ENCODE data around the gene CD200. TPM values are rescaled to one million over a fixed set of nuclear protein-coding genes. Genes with fewer than 3 reads are reported as not detected.

Gene CD200
- total RNA-seq, 1 donor from 2014 or later: 67.0 TPM

- peaks cover 5% of the 10 kb centered on the region for H3K4me1 Mint-ChIP-seq
- H3K36me3 Mint-ChIP-seq (ENCODE audit: low read depth): peaks cover 5% of the 10 kb centered on the region
- H3K9me3 Mint-ChIP-seq: peaks cover 11% of the 10 kb centered on the region
- no peak for TF ChIP-seq CTCF (conservative IDR thresholded peaks at IDR 0.05)
- no peak overlapping the region for H3K27ac Mint-ChIP-seq (ENCODE audit: unreplicated experiment)
- no peak overlapping the region for H3K4me3 Mint-ChIP-seq
- no peak for DNase-seq (ENCODE audit: low read depth, low spot score)
- no peaks in the 10 kb centered on the region for H3K27me3 Mint-ChIP-seq (ENCODE audit: low read depth)
Measured at GRCh38 chr3:112407888-112408702, 75.1 kb downstream of the CD200 start.

GRCh38 chr3:112409041-112409440 is 76.1 kb downstream of the CD200 start:
- H3K27me3 Mint-ChIP-seq (ENCODE audit: low read depth): no peaks in the 10 kb centered on the region
- peaks cover 12% of the 10 kb centered on the region for H3K9me3 Mint-ChIP-seq
- no peak for TF ChIP-seq CTCF (conservative IDR thresholded peaks at IDR 0.05)
- peaks cover 5% of the 10 kb centered on the region for H3K4me1 Mint-ChIP-seq
- no peak overlapping the region for H3K4me3 Mint-ChIP-seq
- no peak for DNase-seq (ENCODE audit: low read depth, low spot score)
- peaks cover 7% of the 10 kb centered on the region for H3K36me3 Mint-ChIP-seq (ENCODE audit: low read depth)
- H3K27ac Mint-ChIP-seq (ENCODE audit: unreplicated experiment): no peak overlapping the region

- Mint-ChIP-seq H3K27me3 (ENCODE audit: low read depth) (no peaks in the 10 kb centered on the region), H3K9me3 (peaks cover 12% of the 10 kb centered on the region), H3K4me3 (no peak overlapping the region), H3K36me3 (ENCODE audit: low read depth) (peaks cover 7% of the 10 kb centered on the region), H3K4me1 (peaks cover 5% of the 10 kb centered on the region), H3K27ac (ENCODE audit: unreplicated experiment) (no peak overlapping the region)
- no peak for DNase-seq (ENCODE audit: low read depth, low spot score)
- TF ChIP-seq CTCF (conservative IDR thresholded peaks at IDR 0.05): no peak
Measured at GRCh38 chr3:112411425-112411824, 78.5 kb downstream of the CD200 start.

Other genes with a start within 250 kb of the CD200 start
- 21.5 and 22.5 TPM in 2 replicates for gene C3orf52, start 246.8 kb upstream of the CD200 start, total RNA-seq
- gene GCSAM, start 199.9 kb upstream of the CD200 start, total RNA-seq: not detected in 2 replicates
- gene SLC9C1, start 38.9 kb upstream of the CD200 start, total RNA-seq: 0.42 and 0.55 TPM in 2 replicates
- not detected in 2 replicates for gene BTLA, start 166.3 kb downstream of the CD200 start, total RNA-seq
- 46.1 and 47.4 TPM in 2 replicates for gene ATG3, start 228.8 kb downstream of the CD200 start, total RNA-seq
- 44.9 and 47.6 TPM in 2 replicates for gene SLC35A5, start 228.9 kb downstream of the CD200 start, total RNA-seq